ENCODE results near the gene ZNF385A. TPM values are rescaled to one million over a fixed set of nuclear protein-coding genes. Genes with fewer than 3 reads are reported as not detected.

ZNF385A gene
- total and polyA plus RNA-seq, 2 of the 13 experiments (the other 11 are each of a cell fraction or from before 2014, with no cell fraction given), result 0.44 to 0.67 TPM

- TF ChIP-seq GLMP (CRISPR knock-in tag; IDR thresholded peaks at IDR 0.05; ENCODE audit: borderline replicate concordance) (no peak), ZBTB7A (CRISPR knock-in tag; IDR thresholded peaks at IDR 0.05) (0 out of 2 replicates have a peak, but pooled peaks have one; percentile 50), ZNF614 (CRISPR knock-in tag; IDR thresholded peaks at IDR 0.05; ENCODE audit: borderline replicate concordance) (no peak), ZNF777 (CRISPR knock-in tag; IDR thresholded peaks at IDR 0.05) (no peak), ETV5 (CRISPR knock-in tag; IDR thresholded peaks at IDR 0.05; ENCODE audit: borderline replicate concordance) (peak; percentile 50), ZNF780A (CRISPR knock-in tag; IDR thresholded peaks at IDR 0.05) (no peak), MAX (IDR thresholded peaks at IDR 0.05) (peak; percentile 41; the same call in 1 of the 2 replicates), REXO4 (CRISPR knock-in tag; IDR thresholded peaks at IDR 0.05; ENCODE audit: borderline replicate concordance) (no peak), HBP1 (CRISPR knock-in tag; IDR thresholded peaks at IDR 0.05; ENCODE audit: low read depth) (no peak), ZSCAN5A (CRISPR knock-in tag; IDR thresholded peaks at IDR 0.05; ENCODE audit: borderline replicate concordance) (no peak), LRRFIP1 (CRISPR knock-in tag; conservative IDR thresholded peaks at IDR 0.05) (no peak), ZNF331 (CRISPR knock-in tag; IDR thresholded peaks at IDR 0.05) (no peak; the same call in 1 of the 2 replicates), PRMT3 (CRISPR knock-in tag; IDR thresholded peaks at IDR 0.05; ENCODE audit: borderline replicate concordance, low read depth) (no peak), GTF2F1 (IDR thresholded peaks at IDR 0.05; ENCODE audit: low read length) (no peak), MTERF4 (CRISPR knock-in tag; IDR thresholded peaks at IDR 0.05) (no peak), HNRNPUL1 (IDR thresholded peaks at IDR 0.05; ENCODE audit: low read depth, low read length) (no peak), PRPF4 (IDR thresholded peaks at IDR 0.05; ENCODE audit: low read depth, low read length, poor library complexity, severe bottlenecking) (no peak), TOPORS (CRISPR knock-in tag; IDR thresholded peaks at IDR 0.05) (no peak), GMEB1 (CRISPR knock-in tag; IDR thresholded peaks at IDR 0.05; ENCODE audit: borderline replicate concordance) (0 out of 2 replicates have a peak, but pooled peaks have one; percentile 27)
Measured at GRCh38 chr12:54360717-54361456, 23.6 kb downstream of the ZNF385A start (continued).

Measured in HepG2 (cell line).